Measurements from ENCODE around the gene NFKBIB.
"Not testable (repeated sequence)": the region's sequence is repeated elsewhere in the genome, so short reads cannot be mapped to it uniquely, and the experiment has no call there.

NFKBIB gene

GRCh38 chr19:38869836-38870607 is 29.7 kb upstream of the NFKBIB start:
- TF ChIP-seq, protein P1, sequence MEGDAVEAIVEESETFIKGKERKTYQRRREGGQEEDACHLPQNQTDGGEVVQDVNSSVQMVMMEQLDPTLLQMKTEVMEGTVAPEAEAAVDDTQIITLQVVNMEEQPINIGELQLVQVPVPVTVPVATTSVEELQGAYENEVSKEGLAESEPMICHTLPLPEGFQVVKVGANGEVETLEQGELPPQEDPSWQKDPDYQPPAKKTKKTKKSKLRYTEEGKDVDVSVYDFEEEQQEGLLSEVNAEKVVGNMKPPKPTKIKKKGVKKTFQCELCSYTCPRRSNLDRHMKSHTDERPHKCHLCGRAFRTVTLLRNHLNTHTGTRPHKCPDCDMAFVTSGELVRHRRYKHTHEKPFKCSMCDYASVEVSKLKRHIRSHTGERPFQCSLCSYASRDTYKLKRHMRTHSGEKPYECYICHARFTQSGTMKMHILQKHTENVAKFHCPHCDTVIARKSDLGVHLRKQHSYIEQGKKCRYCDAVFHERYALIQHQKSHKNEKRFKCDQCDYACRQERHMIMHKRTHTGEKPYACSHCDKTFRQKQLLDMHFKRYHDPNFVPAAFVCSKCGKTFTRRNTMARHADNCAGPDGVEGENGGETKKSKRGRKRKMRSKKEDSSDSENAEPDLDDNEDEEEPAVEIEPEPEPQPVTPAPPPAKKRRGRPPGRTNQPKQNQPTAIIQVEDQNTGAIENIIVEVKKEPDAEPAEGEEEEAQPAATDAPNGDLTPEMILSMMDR (conservative IDR thresholded peaks at IDR 0.05) = no peak
- TF ChIP-seq ZFX (IDR thresholded peaks at IDR 0.05) = no peak
- no peak overlapping the region for H3K27ac ChIP-seq

GRCh38 chr19:38870612-38871011 is 29.2 kb upstream of the NFKBIB start:
- no peak overlapping the region for H3K27ac ChIP-seq
- TF ChIP-seq, protein P1 (conservative IDR thresholded peaks at IDR 0.05) = no peak
- no peak for TF ChIP-seq ZFX (IDR thresholded peaks at IDR 0.05)

DNA sequence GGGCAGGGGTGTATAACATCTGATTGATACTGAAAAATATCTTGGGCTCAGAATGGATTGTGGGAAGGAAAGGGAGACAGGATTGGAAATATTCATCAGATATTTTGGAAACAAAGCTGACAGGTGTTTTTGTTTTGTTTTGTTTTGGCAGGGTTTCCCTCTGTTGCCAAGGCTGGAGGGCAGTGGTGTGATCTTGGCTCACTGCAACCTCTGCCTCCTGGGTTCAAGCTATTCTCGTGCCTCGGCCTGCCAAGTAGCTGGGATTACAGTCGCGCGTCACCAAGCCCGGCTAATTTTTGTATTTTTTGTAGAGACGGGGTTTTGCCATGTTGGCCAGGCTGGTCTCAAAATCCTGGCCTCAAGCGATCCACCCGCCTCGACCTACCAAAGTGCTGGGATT is 26.4 kb upstream of the NFKBIB start:
- H3K27ac ChIP-seq = not testable (repeated sequence)

DNA sequence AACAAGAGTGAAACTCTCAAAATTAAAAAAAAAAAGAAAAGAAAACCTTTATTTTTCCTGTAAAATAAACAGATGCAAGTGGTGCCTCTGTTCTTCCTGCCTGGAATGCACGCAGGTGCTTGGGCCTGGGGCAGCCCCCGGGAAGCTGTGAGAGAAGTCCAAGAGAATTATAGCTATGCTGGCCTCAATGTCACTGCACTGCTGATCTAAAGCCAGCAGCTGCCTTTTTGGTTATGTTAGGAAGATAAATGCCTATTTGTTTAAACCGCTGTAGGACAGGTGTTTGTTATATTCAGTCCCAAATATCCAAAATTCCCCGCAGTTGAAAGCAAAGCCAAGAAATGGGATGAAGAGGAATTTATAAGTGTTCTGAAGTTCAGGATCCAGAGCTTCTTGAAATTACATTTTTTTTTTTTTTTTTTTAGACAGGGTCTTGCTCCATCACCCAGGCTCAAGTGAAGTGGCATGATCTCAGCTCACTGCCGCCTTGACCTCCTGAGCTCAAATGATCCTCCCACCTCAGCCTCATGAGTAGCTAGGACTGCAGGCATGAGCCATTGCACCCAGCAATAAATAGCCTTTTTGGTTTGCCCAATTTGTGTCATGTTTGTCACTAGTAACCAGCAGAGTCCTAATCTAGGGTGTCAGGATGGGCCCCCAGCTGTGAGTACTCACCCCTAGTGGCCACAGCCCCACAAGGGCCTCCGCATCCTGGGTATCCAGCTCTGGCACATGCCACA is 23.9 kb upstream of the NFKBIB start:
- H3K27ac ChIP-seq = no peak overlapping the region
- TF ChIP-seq, protein P1 (conservative IDR thresholded peaks at IDR 0.05) = no peak
- TF ChIP-seq ZFX (IDR thresholded peaks at IDR 0.05) = no peak

DNA sequence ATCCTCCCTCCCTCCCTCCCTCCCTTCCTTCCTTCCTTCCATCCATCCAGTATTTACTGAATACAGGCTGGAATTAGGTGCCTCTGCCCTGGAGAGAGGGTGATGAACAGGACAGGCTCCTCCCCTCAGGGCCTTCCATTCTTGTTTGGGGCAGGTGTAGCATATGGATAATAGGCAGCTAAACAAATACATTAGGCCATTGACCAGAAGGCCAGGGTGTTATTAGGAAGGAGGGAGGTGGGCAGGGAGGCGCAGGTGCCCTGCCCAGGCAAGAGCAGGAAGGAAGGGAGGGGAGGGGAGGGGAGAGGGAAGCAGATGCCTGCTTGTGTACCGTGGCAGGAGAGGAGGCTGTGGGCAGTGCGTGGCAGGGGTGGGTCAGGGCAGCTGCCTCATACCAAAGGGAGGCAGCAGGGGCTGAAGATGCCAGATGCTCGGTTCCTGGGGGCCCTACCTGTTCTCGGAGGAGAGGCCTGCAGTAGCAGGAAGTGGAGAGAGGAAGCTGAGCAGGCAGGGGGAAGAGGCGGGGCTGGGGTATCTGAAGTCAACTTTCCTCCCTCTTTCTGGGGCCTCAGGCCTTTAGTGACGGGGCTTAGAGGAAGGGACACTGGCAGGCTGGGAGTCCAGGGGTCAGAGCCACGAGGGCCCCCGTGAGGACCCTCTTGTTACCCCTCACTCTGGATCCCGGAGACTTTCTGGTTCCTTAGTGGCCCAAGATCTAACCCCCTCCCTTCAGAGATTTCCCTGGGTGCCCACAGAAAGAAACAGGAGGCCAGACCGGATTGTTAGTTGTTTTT is 21.8 kb upstream of the NFKBIB start, which contains the start of gene RINL:
TSS of gene RINL (minus strand) at position 495 of the 794 bp plus-strand sequence. CDS start 1,533 bp downstream, outside the sequence.
- no peak within 1 kb of the TSS; the same call in 1 of the 2 replicates for H3K27ac ChIP-seq

DNA sequence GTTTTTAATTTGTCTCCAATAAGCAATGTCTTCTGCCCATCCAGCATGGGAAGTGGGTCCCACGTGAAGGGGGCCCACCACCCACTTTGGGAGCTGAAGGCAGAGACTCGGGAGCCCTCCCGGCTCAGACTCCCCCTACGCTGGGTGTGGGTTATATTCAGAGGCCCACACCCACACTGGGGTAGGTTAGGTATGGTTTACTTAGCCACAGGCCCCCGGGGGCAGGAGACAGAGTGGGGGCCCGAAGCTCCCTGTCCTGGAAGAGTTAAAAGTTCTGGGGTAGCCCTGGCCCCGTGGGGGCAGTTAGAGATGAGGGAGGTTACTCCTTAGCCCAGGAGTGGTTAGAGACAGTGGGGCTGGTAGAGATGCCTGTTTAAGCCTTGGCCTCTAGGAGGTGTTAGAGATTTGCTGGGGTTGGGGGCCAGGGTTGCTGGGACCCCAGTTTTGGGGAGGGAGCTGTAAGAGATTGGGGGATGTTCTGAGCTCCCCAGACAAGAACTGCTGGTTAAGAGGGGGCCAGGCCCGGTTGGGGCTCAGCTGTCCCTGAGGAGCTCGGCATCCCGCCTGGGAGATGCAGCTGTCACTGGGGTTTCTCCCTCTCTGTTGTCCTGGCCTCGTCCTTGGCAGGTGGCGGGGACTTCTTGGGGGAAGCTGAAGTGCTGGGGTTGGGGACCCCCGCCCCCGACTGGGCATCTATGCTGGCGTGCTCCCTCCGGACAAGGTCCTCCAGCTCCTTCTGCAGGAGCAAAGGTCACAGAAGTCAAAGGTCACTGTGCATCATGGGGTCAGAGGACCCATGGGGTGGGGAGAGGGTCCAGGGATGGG is 21.0 kb upstream of the NFKBIB start:
- TF ChIP-seq, protein P1 (conservative IDR thresholded peaks at IDR 0.05) = no peak
- TF ChIP-seq ZFX (IDR thresholded peaks at IDR 0.05) = no peak
- H3K27ac ChIP-seq = no peak overlapping the region; the same call in 1 of the 2 replicates

More for the DNA sequence above, 21.8 kb upstream of the NFKBIB start, which contains the start of gene RINL:
- TF ChIP-seq, protein P1 (conservative IDR thresholded peaks at IDR 0.05) = no peak
- no peak for TF ChIP-seq ZFX (IDR thresholded peaks at IDR 0.05)

DNA sequence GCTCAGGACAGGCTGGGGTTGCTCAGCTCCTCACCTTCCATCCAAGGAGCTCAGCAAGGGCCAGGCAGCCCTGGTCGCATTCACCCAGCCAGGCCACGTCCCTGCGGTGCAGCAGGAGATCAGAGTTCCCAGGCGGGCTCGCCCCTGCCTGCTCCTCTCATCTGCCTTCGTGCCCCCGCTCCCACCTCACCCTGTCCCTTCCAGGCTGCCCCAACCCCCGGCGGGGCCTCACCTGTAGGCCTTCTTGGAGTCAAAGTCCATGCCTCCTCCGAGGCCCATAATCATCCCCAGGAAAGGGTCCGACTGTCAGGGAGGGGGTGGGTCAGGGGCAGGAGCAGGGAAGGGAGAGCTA is 20.4 kb upstream of the NFKBIB start:
- H3K27ac ChIP-seq = no peak overlapping the region
- TF ChIP-seq, protein P1 (conservative IDR thresholded peaks at IDR 0.05) = no peak
- TF ChIP-seq ZFX (IDR thresholded peaks at IDR 0.05) = no peak

Data from C4-2B (cell line).